Activated CD4-positive, alpha-beta T cell treated with anti-CD3 and anti-CD28 coated beads for 4 hours (primary cell): ENCODE data around the gene PARL.
A peak's percentile ranks its signal among the peaks of the same experiment; 100 is the strongest.
"Not testable (repeated sequence)": the region's sequence is repeated elsewhere in the genome, so short reads cannot be mapped to it uniquely, and the experiment has no call there.

Source experiments
- DNase-seq, 2 donors: peaks; one replicate each; pipeline ENCODE4 v3.0.0-alpha.2; 2020

PARL gene

DNA sequence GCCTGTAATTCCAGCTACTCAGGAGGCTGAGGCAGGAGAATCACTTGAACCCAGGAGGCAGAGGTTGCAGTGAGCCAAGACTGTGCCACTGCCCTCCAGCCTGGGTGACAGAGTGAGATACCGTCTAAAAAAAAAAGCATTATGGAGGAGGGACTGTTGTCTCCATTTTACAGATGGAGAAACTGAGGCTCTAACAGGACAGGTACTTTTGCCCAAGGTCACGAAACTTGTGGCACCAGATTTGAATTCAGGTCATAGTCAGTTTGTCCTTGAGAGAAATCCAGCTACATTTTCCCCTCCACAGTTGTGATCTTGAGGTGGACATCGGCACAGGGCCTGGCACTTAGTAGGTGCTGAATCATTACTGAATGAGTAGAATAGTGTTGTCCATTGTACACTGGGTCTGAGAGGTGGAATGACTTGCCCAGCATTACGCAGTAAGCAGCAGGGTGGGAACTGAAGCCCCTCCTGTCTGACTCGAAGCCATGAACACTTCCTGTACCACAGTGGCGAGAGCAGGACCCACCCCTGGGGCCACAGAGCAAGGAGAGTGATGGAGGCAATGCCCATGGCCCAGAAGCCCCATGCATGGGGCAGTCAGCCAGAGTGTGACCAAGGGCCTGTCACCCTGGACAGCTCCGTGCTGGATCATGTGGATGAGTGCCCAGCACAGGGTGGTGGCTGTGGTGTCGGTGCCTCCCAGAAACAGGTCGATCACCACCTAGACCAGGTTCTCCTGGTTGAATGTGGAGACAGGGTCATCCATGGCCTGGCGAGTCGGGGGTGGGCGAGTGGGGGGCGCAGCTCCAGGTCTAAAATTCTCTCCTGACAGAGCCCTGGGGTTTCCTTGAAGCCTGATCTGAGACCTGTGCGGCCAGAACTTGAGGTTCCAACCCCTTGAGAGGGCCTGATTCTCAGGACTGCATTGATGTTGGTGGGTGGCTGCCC is 20.4 kb upstream of the PARL start:
- DNase-seq, result no peak

DNA sequence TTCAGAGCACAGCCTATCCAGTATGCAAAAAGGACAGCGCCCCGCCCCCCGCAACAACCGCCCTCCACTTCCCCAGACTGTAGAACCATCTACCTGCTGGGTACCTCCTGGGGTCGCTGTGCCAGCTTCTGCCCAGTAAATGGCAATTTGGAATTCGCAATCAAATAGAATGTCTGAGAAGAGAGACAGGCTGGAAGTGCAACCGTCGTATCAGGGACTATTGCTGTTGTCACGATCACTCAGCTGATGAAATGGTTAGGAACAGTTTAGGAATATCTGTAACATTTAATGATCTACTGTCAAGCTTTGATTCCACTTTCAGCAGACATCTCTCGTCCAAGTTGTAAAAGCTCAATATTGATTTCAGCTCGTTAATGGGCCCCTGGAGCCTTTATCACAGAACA is 13.3 kb upstream of the PARL start:
- DNase-seq, result no peak

DNA sequence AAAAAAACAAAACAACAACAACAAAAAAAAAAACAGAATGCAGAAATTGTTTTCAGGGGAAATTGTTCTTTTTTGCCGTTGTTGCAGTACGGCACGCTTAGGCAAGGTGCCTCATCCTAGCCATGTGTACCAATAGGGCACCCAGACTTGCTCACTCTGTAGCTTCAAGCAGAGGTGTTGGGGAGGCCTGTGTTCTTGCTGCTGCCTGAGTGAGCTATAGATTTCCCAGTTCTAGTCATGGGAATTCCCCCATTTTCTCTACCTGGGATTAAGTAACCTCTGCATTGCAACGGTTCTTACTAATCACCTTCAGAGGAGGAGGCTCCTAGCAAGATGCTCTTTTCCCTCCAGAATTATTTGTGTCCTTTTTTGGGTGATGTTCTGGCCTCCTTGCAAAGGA is 12.9 kb upstream of the PARL start:
- no peak for DNase-seq

DNA sequence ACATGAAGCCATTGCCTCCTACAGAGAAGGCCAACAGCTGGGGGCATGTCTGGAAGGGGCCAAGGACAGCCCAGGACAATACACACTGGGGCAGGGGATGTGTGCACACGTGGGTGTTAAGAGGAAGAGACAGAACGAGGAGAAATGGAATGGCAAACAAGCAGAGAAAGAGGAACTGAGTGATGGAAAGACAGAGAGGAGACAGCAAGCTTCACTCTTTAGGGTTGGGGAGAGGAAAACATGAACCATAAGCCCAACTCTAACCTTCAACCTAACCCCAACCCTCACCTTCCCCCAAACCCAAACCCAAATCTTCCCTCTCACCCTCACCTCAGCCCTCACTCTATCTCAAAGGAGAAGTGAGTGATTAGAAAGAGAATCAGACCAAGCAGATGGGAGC is 11.9 kb upstream of the PARL start:
- no peak for DNase-seq

DNA sequence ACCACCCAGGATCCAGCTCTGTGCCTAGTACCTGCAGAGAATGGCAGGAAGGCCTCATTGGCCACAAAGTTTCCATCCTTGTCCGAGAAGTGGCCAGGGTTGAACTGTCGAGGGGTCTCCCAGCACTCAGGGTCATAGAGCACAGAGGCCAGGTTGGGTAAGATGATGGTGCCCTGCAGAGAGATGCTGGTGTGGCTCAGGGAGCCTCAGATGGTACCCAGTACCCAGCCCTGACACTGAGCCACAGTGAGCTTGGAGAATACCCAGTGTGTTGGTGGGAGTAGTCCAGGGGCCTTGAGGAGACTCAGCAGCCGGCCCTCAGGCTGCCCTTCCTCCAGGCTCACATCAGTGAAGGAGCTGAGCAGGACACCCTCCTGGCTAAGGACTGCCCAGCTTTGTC is 11.5 kb upstream of the PARL start:
- no peak for DNase-seq

DNA sequence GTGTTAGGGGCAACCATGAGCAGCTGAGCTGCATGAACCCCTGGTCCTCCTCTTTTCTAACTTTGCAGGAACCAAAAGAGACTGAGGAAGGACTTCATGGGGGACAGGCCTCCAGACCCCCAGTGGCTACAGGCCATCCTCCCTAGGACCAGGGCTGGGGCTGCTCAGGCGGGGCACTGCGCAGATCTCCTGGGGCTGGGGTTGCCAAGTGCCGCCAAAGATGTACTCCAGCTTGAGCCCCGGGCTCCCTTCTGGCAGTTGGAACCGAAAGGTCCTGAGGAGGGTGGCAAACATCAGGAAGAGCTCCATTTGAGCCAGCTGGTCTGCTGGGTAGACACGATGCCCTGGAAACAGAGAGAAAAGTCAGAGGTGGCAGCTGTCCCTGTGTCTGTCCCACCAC is 11.1 kb upstream of the PARL start:
- no peak for DNase-seq

DNA sequence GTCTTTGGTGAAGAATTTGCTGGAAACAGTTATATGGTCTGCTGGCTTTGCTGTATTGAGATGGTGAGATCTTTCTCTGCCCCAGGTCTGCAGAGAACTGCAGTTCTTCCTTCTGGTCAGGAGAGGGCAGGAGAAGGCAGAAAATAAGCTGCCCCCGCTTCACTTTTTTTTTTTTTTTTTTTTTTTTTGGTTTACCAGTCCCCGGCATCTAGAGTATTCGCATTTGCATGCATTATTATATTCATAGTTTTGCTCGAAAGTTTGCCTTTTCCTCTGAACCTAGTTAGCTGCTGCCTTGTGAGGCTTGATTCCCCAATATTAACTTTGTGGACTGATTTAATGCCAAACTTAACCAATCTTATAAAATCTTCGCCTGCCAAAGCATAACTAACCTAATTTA is 10.6 kb upstream of the PARL start:
- peak; percentile 21 to 24 for DNase-seq

DNA sequence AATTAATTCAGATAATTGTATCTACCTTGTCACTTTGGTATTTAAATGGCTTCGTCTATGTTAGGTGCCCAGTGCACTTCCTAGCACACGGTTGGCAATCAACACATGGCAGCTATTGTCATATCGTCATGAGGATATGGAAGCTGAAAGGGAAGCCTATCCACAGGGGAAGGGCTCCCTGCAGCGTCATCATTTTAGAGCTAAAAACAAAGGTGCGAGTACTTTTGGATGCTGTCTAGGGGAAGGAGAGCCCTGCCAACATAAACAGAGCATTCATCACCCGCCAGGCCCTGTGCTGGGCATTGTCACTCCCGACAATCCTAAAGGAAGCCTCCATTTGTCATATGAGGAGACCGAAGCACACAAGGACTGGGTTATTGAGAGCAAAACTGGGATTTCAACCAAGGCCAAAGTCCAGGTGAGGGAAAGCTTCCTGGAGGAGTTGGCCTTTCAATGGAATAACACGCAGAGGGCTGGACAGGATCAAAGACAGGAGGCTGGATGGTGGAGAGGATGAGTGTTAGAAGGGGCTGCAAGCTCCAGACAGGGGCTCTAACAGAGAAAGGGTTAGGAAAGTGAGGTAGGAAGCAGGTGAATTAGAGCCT is 8.0 kb upstream of the PARL start:
- DNase-seq, result no peak

DNA sequence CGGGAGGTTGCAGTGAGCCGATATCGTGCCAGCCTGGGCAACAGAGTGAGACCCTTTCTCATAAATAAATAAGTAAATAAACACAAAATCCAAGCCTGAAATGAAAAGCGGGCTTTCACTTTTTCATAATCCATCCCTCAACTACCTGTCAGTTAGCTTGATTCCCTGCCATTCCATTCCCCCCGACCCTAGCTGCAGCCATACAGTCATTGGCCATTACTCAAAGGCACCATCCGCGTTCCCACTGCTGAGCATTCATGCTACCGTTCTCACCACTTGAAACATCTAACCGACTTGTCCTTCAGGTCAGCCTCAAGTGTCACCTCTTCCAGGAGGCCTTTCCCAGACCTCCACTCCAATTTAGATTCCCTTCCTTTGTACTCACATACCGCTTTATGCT is 1.1 kb upstream of the PARL start:
- DNase-seq, result no peak

DNA sequence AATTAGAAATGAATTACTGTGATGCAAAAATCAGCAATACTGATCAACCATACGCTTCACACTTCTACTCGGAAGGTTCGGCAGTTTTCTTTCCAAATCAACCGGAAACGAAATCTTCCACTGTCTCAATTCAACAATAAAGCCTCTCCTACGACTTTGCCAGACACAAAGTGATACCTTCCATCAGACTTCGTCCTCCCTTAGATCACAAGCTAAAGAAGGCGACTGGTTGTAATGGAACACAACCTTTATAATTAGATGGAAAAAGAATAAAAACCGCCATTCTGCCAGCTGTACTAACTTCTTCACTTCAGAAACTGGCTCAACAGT is 618 bp downstream of the PARL start:
- DNase-seq, result no peak

DNA sequence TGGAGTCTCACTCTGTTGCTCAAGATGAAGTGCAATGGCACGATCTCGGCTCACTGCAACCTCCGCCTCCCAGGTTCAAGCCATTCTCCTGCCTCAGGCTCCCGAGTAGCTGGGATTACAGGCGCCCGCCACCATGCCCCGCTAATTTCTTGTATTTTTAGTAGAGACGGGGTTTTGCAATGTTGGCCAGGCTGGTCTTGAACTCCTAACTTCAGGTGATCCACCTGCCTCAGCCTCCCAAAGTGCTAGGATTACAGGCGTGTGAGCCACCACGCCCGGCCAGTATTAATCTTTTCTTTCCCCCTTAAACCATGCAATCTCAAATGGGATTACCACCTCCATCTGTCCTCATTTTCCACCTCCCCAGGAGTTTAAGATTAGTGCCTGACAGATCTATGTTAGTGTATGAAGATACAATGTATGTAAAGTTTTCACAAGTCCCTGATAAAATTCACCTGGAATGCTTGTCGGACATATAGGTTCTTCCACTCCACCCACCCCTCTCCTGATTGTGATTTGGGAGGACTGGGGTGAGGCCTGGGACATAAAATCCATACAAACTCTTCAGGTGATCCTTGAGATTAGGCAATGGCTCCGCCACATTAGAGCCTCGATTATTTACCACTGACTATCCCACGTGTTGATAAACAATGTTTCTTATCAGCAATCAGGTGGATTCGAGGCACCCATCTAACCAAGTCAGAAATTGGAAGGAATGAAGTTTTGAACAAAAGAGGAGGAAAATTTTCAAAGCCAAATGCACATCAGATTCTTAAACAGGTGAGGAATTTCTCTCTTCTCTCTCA is 1.2 kb downstream of the PARL start:
- DNase-seq, result no peak

DNA sequence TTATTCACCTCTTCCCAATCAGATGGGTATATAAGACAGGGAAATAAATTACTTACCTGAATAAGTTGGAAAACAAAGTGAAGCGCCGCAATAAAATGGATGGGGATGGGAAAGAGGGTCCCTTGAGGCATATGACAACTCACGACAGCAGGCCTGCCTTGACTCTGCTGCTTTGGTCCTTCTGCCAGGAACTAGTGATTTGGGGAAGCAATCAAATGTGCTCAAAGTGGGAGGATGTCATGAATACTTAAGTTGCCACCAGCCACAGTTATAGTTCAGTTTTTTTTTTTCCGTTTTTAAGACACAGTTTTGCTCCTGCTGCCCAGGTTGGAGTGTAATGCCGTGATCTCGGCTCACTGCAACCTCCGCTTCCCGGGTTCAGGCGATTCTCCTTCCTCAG is 4.6 kb downstream of the PARL start:
- no peak for DNase-seq

DNA sequence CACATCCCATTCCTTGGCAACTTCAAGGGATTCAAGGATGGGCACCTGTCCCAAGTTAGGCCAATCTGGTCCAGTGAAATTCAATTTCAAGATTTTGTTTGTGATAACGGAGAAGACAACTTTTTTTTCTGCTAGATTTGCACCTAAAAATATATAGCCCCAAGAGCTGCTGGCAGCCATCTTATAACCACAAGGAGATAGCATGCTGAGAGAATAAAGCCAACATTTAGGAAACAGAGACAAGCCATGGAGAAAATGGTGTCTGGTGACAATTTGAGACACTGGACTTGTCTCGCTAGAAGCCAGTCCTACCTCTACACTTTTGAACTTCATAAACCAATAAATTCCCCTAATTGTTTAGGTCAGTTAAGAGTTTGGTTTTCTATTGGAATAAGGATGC is 5.4 kb downstream of the PARL start:
- no peak for DNase-seq

DNA sequence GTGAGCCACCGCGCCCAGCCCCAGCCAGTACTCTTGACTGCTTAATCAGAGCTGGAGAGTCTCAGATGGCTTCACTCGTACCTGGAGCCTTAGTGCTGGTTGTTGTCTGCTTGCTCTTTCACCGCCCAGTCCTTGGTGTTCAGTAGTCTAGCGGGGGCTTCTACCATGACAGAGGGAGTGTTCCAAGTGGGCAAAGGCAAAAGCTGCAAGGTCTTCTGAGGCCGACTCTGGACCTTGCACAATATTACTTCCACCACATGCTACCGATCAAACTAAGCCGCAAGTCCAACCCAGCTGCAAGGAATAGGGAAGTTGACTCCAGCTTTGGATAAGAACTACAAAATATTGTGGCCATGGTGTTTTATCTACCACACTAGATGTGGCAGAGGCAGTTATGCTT is 6.6 kb downstream of the PARL start:
- DNase-seq, result no peak

DNA sequence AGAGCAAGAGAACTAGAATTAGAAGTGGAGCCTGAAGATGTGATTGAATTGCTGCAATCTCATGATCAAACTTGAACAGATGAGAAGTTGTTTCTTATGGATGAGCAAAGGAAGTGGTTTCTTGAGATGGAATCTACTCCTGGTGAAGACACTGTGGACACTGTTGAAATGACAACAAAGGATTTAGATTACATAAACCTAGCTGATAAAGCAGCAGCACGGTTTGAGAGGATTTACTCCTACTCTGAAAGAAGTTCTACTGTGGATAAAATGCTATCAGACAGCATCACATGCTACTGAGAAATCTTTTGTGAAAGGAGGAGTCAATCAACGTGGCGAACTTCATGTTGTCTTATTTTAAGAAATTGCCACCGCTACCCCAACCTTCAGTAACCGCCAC is 7.5 kb downstream of the PARL start:
- not testable (repeated sequence) for DNase-seq

DNA sequence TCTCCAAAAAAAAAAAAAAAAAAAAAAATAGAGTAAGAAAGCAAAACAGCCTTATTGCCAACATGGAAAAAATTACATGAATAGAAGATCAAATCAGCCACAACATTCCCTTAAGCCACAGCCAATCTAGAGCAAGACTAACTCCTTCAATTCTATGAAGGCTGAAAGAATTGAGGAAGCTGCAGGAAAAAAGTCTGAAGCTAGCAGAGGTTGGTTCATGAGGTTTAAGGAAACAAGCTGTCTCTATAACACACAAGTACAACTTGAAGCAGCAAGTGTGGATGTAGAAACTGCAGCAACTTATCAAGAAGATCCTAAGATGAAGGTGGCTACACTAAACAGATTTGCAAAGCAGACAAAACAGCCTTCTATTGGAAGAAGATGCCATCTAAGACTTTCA is 9.3 kb downstream of the PARL start:
- DNase-seq, result no peak

DNA sequence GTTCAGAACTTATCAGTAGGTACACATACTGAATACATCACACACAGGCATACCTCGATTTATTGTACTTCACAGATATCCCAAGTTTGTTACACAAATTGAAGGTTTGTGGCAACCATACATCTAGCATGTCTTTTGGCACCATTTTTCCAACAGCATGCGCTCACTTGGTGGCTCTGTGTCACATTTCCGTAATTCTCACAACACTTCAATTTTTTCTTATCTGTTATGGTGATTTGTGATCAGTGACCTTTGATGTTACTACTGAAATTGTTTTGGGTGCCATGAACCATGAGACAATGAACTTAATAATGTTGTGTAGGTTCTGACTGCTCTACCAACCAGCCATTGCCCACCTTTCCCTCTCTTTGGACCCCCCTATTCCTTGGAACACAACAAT is 10.8 kb downstream of the PARL start:
- DNase-seq, result no peak

DNA sequence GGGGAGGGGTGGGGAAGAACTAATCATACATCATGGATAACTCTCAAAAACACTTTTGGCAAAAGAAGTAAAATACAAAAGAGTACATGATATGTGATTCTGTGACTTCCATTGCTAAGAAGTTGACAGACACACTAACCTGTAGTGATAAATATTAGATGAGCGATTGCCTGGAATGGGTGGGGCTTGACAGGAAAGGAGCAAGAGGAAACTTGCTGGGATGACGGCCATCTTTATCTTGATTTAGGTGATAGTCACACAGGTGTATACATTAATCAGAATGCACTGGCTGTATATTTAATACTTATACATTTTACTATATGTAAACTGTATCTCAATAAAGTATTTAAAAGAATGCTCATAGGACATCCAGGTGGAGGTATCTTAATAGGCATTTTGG is 13.1 kb downstream of the PARL start:
- no peak for DNase-seq

DNA sequence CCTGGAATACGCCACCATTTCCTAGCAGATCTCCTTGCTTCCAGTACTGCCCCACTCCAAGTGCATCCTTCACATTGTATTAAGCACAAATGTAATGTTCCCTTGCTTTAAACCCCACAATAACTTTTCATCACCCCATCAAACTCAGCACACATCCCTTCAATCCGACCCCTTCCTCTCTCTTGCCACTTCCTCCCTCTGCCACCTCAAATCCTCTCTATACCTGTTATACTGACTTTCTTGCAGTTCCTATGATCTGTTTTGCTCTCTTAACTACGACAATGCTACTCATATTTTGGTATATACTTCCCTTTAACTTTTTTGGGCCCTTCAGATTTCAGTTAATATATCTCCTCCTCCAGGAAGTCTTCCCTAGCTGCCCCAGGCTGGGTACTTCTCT is 14.1 kb downstream of the PARL start:
- DNase-seq, result no peak

DNA sequence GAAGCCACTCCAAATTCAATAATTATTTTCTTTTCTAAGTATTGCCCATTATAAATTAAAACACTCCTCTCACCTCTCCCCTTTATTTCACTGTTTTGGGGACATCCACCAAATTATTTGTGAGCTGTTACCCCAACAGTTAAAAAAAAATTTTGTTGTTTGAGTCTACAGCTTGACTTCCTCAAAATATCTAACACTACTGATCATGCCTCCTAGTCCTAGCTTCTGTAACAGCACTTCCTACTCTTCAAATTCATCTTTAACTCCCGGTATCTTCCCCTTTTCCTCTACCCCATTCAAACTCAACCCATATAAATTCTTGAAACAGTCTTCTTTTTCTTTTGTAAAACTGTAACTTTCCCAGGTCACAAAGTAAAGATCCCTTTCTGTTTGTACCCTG is 15.9 kb downstream of the PARL start:
- no peak for DNase-seq

DNA sequence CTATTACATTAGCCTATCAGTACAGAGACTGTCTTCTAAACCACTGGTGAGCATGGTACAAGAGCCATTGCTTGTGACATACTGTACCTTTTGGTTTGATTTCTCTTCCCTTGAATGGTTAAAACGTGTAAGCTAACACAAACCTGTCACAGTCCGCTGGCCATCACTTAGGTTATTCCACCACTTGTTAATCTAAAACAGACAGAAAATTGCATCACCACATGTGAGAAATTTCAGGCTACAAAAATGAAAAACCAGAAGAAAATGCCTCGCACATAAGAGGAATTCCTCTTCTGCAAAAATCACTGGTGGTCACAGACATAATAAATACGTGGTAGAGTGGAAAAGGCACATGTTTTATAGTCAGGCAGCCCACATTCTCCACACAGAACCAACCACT is 22.1 kb downstream of the PARL start:
- DNase-seq, result no peak

DNA sequence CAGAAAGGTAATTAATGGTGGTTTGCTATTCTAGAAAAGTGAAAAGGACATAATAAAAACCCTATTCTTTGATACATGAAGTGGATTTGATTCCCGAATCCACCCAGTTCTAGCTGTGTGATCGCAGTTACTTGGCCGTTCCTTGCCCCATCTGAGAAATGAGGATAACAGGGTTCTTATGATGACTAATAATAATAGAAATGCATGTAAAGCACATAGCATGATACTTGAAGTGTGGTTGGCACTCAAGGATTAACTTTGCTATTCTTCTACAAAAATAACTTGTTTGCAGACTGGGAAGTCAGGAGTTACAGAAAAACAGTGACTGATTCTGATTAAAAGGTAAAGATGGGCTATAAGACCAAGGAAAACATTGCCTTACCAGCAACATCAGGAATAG is 26.8 kb downstream of the PARL start:
- DNase-seq, result no peak

DNA sequence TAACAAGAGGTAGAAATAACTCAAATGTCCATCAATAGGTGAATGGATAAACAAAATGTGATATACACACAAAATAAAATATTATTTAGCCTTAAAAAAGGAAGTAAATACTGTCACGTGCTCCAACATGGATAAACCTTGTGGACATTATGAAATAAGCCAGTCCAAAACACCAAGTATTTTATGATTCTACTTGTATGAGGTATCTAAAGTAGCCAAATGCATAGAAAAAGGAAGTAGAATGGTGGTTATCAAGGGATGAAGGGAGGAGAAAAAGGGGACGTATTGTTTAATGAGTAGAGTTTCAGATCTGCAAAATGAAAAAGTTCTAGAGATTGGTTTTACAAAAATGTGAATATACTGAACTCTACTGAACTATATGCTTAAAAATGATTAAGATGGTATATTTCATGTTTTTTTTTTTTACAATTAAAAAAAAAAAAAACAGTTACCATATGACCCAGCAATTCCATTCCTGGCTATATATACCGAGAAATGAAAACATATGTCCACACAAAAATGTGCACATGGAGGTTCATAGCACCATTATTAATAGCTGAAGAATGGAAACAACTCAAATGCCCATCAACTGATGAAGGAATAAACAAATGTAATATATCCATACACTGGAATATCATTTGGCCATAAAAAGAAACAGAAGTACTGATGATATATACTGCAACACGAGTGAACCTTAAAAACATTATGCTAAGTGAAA is 30.2 kb downstream of the PARL start:
- no peak for DNase-seq
